ENCODE measurements around the gene ATG16L2.

The ATG16L2 gene, protein sequence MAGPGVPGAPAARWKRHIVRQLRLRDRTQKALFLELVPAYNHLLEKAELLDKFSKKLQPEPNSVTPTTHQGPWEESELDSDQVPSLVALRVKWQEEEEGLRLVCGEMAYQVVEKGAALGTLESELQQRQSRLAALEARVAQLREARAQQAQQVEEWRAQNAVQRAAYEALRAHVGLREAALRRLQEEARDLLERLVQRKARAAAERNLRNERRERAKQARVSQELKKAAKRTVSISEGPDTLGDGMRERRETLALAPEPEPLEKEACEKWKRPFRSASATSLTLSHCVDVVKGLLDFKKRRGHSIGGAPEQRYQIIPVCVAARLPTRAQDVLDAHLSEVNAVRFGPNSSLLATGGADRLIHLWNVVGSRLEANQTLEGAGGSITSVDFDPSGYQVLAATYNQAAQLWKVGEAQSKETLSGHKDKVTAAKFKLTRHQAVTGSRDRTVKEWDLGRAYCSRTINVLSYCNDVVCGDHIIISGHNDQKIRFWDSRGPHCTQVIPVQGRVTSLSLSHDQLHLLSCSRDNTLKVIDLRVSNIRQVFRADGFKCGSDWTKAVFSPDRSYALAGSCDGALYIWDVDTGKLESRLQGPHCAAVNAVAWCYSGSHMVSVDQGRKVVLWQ

DNA sequence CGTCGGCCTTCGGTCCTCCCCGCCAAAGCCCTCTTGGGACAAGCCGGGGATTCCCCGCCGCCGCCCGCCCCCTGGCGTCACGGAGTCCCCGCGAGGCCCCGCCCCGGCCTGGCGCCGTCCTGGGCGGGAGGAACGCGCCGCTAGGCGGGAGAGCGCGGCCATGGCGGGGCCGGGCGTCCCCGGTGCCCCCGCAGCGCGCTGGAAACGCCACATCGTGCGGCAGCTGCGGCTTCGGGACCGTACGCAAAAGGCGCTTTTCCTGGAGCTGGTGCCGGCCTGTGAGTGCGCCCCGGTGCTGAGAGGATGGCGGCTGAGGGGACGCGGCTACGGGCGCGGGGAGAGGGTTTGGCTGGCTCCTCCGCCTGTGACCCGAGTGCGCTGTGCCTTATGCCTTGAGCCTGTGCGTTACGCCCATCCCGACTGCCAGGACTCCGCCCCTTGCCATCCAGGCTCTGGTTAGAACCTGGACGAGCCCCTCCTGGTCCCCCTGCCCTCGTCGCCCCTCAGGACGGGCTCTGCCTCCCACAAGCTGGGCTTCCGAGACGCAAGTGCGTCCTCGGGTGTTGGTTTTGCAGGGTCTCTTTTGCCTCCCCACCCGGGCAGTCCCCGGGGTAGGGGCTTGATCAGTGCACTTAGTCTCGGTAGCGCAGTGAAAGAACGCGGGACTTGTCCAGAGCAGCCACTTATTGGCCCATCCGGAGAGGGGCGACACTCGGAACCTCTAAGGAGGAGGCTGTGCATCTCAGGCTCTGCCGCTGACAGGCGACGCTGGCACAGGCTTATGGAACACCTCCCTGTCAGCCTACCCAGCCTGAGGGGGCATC, at the start of gene ATG16L2:
Gene ATG16L2, plus strand, starts transcription at position 126 of the 824 bp plus-strand sequence. Its CDS starts 35 bp downstream, at position 161.
- peak; percentile 76 to 81 for DNase-seq (ENCODE audit: low read depth in 2 of 2, low spot score in 1 of 2)

DNA sequence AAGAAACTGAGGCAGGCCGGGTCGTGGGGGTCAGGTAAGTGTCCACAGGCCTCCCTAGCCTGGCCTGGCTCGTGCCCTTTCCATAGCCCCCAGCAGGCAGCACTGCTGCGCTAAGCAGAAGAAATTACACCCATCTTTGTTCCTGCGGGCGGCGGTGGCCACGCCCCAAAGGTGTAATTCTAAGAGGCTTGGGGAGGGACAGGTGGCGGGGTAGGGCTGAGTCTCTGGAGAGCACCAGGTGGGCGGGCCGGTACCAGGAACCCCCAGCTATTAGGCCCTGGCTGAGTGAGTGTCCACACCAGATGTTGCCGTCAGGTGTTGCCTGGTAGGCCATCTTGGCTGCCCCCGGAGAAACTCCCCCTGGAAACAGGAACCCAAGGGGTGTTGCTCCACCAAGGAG, 49.7 kb upstream of the ATG16L2 start:
- no peak for DNase-seq (ENCODE audit: low read depth in 2 of 2, low spot score in 1 of 2)

DNA sequence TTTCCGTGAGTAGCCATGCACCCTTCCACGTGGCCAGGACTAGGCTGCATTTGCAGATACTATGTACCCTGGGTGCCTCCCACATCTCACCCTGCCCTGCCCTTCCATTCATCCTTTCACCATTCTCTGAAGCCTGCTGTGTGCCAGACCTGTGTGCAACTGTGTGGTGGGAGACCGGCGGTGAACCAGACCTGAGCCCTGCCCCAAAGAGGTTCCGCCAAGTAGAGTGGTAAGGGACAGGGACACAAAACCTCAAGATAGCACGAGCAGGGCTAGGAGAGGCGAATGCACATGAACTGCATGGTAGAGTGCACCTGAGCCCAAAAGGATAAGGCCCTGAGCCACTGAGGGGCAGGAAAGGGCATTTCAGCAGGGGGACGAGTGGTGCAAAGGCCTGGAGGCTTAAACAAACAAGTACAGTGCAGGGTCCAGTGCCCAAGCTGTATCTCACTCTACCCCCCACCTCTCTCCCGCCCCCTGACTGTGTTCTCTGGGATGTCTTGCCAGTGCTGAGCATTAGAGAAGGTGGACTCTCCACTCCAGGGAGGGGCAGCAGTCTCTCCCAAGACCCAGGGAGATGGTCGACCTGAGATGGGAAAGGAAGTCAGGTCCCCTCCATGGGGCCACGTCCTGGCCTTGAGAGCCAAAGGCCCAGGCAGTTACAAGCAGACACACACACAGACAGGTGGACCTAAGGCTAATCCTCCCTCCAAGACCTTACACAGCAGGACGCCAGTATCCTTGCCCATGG, 47.9 kb upstream of the ATG16L2 start:
- no peak for DNase-seq (ENCODE audit: low read depth in 2 of 2, low spot score in 1 of 2)

DNA sequence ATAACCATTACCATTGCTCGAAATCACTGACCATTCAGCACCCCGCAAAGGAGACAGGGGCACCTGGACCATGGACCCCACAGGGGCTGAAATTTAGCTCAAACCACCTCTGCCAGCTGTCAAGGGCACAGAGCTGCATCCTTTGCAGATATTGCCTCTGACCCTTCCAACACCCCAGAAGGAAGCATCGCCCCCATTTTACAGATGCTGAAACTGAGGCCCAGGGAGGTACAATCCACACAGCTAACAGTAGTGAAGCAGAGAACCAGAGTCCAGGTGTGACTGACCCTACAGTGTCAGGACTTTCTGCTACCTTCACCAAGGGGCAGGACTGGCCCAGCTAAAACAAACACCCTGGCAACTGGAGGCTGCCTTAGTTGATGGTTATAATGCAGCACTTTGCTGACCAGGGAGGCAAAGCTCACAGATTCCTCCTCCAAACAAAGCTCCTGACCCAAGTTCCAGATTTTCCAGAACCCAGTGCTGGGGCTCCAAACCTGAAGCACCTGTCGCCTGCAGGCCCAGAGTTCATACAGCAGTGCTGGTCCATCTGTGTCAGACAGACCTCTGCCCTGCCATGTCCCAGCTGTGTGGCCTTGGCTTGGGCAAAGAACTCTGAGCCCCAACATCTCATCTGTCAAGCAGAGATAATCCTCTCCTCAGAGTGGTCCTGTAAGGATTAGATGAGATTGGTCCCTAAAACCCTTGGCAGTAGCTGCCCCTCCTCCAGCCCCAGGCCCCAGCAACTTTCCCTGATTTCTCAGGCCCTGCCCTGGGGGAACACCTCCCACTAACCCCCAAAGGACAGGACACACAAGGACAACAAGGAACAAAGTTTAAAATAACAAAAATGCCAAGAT, 46.8 kb upstream of the ATG16L2 start:
- DNase-seq (ENCODE audit: low read depth in 2 of 2, low spot score in 1 of 2), result no peak

DNA sequence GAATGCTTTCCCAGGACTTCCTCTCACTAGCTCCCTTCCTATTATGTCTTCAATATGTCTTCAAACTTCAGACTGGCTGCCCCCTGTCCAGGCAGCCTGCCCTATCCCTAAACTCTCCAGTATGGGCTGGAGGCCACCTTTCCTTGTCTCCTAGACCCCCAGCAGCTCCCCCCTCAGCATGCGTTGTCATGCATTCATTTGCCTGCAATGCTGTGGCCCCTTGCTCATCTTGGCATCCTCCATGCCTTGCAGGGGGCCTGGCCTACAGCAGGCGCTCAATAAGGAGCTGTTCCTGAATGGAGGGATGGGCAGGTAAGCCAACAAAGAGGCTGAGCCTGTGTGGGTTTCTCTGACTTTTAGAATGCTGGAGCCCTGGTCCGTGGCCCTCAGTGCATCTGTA, 45.6 kb upstream of the ATG16L2 start:
- no peak for DNase-seq (ENCODE audit: low read depth in 2 of 2, low spot score in 1 of 2)

DNA sequence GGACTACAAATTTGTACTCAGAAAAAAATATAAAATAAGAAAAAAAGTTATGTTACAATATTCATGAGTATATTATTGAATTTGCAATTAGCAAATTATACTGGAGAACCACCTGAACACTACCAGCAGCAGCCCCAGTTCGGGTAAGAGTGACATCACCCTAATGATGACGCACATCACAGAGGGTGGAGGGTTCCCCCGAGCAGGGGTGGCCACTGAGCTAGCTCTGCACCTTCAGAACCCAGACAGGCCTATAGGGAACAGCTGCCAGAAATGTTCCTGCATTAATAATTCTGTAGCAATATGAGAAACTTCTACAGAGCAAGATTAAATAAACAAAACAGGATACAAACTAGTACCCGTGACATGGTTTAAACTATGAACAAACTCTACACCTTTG, 44.5 kb upstream of the ATG16L2 start:
- DNase-seq (ENCODE audit: low read depth in 2 of 2, low spot score in 1 of 2), result no peak

DNA sequence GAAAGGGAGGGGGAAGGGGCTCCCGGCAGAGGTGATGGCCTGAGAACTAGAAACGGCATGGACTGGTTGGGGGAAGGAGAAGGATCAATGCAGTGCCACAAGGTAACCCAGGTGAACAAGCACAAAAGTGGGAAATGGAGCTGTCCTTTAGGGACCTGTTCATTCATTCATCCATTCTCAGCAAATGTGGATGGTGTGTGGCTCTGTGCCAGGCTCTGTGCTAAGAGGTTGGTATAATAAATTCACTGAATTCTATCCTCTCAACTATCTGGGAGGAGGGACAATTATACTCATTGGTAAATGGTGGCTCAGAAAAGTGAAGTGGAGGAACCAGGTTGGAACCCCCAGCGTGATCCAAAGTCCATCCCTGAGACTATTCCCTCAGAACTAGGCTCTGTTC, 43.4 kb upstream of the ATG16L2 start:
- no peak for DNase-seq (ENCODE audit: low read depth in 2 of 2, low spot score in 1 of 2)

DNA sequence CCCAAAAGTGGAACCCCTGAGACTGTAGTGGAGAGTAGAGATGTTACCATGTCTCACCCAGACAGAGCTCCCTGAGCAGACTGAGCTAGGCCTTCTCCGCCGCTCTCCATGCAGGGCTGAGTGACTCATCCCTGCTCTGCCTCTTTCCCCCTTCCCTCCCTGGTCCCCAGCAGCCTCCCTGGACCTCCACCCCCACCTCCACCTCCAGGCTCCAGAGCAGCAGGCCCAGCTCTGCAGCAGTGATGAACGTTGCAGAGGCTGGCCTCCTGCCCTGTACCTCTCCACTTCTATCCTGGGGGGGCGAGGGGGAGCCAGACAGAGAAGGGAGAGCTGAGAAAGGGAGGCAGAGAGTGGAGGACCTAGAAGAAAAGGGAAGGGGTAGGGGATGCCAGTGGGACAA, 42.7 kb upstream of the ATG16L2 start:
- DNase-seq (ENCODE audit: low read depth in 2 of 2, low spot score in 1 of 2), result no peak

DNA sequence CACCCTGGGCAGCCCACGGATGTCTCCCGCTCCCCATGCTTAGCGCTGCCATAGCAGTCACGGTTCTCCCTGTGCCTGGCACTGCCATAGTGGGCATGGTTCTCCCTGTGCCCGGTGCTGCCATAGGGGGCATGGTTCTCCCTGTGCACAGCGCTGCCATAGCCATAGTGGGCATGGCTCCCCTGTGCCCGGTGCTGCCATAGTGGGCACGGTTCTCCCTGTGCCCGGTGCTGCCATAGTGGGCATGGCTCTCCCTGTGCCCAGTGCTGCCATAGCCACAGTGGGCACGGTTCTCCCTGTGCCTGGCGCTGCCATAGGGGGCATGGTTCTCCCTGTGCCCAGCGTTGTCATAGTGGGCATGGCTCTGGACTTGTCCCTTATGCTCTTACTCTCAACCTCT, 42.2 kb upstream of the ATG16L2 start:
- no peak for DNase-seq (ENCODE audit: low read depth in 2 of 2, low spot score in 1 of 2)

DNA sequence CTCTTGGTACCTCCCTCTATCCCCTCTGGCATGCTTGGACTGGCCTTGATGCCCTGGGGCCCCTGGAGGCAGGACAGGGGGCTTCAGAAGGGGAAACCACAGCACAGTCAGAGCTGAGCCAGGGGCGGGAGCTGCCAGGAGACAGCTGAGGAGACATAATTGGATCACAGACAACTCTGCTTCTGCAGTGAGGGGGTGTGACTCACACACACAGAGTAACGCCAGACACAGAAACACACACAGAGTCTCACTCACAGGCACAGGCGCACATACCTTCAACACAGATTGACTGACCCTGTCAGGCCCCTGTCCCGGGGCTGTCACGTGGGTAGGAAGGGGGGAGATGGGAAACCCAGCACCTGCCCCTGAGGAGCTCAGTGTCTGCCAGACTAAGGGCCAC, 40.9 kb upstream of the ATG16L2 start:
- no peak for DNase-seq (ENCODE audit: low read depth in 2 of 2, low spot score in 1 of 2)

DNA sequence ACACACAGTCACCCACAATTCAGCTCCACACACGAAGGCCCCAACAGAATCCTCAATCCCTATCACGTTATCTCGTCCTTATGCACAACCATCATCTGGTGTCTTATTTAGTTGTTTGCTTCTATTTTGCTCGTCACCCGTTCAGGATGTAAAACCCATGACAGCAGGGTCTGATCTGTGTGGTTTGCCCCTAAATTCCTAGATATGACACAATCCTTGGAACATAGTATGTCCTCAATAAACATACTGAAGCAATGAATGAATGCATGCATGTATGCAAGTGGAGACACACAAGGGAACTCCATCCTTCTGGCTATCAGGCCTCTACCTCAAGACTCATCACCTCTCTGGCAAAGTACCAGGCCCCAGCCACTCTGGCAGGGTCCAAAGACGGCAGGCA, 40.5 kb upstream of the ATG16L2 start:
- DNase-seq (ENCODE audit: low read depth in 2 of 2, low spot score in 1 of 2), result no peak

DNA sequence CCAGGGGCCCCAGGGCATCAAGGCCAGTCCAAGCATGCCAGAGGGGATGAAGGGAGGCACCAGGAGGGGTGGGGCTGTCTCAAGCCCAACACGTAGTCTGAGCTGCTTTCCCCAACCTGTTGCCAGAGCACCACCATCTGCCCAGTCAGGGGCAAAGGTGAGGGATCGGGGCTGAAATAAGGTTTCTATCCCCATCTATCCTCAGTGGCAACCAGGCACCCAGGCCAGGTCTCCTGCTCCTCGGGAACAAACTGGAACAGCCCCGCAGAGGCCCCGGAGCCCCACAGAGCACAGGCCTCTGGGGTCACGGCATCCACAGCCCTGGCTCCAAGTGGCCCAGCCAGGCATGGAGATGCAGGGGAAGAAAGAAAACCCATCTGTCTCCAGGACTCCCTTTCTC, 39.7 kb upstream of the ATG16L2 start:
- no peak for DNase-seq (ENCODE audit: low read depth in 2 of 2, low spot score in 1 of 2)

DNA sequence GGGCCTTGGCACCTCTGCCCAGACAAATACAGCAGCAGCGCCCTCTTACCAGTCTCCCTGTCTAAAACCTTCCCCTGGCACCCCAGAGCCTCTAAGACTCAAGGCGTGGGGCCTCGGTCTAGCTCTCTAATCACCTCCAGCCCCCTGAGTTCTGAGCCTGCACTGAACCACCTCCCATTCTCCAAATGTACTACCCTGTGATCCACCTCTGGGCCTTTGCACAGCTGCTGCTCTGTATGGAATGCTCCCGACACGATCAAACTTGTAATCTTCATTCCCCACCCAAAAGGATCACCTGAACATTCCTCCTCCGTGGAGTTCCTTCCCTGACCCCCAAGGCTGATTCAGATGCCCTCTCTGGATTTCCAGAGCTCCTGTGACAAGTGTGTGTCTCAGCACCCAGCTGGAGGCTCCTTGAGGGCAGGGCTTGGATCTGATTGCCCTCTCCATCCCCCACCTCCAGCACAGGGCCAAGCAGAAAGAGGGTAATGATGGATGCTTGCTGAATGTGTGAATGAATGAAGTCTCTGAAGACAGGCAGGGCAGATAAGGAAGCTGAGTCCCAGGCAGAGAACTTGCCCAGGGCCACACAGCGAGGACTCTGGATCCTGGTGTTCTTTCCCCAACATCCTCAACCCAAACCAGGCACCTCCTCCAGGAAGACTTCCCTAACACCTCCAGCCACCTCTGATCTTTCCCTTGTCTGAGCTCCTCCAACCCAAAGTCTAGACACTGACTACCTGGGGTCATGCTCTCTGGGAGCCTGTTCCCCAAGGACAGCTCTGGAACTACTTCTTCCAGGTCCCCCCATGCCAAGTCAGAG, 38.7 kb upstream of the ATG16L2 start:
- DNase-seq (ENCODE audit: low read depth in 2 of 2, low spot score in 1 of 2), result no peak

DNA sequence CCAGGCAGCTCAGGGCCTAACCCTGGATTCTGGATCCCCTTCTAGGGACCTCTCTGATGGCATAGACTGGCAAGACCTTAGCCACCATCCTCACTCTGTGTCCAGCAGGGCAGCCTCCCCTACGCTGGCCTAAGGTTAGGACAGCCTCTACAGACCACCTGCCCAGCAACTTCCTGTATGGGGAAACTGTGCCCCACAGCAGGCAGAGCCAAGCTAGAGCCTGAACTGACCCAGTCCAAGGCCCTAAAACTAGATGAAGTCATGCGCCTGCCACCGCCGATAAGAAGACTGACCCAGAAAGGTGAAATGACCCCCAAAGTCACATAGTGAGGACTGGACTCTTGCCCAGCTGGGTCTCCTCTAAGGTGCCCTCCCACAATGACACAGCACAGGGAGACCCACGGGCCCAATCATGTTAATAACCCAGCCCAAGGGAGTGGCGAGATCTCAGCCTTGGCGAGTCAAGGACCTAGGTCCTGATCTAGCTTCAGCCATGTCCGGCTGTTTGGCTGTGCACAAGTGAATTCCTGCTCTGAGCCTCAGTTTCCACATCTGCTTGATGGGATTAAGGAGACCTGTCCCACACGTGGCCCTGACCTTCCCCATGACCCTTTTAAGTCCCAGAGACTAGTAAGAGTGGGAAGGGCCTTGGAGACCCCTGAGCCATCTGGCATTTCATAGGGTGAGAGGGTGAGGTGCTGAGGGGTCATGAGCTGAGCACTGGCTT, 37.9 kb upstream of the ATG16L2 start:
- no peak for DNase-seq (ENCODE audit: low read depth in 2 of 2, low spot score in 1 of 2)

DNA sequence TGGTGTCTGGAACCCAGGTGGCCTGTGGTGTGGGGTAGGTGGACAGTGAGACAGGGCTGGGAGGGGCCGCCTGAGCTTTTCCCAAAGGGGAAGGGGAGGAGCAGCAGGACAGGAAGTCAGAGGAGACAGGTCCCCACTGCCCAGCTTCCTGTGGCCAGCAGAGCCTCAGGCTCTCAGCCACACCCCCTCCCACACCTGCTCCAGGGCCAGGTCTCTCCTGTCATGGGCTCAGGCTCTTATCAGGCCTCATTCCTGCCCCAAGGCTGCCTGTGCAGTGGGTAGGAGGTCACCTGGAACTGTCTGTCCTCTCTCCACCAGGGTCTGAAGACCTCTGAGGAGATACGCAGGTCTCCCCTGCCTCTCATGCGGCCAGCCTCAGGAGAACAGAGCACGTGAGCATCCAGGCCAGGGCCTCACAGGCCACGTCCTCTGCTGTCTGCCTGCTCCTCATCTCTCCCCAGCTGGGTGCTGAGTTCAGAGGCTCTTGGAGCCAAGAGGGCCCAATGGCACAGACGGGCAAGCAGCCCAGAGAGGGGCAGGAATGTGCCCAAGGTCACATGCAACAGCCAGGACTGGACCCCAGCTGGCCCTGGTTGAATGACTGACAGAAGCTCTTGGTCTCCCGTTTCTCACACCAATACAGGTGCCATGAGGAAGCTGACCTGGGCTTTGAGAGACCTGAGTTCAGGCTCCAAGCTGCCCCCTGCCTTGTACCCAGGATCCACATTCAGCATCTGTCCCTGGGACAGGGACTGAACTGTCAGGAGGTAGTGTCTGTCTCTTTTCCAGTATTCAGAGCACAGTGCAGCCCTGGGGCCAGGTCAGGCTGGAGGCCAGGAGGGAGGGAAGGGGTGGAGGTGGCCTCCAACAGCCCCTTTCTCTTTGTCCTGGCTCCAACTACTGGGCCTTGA, 37.1 kb upstream of the ATG16L2 start:
- DNase-seq (ENCODE audit: low read depth in 2 of 2, low spot score in 1 of 2), result no peak

DNA sequence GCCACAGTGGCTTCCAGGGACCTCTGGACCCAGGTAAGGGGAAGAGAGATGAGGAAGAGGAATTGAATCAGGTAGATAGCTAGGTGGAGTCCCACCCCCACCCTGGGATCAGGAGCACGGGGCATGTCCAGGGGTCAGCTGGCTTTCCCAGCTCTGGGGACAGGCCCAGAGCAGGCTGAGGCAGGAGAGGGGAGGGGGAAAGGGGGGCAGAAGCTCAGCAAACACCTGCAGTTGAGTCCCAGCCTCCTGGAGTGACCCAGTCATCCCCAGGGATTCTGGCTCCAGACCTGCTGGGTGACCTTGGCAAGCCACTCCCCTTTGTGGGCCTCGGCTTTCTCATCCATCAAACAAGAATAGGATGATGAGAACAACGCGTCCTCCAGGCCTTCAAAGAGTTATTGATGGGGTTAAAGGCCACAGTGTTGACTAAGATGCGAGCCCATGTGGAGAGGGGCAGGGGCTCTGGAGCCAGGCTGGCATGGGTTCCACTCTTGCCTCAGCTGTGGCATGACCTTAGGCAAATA, 36.4 kb upstream of the ATG16L2 start:
- DNase-seq (ENCODE audit: low read depth in 2 of 2, low spot score in 1 of 2), result no peak

All from stimulated activated CD8-positive, alpha-beta memory T cell treated with anti-CD3 and anti-CD28 coated beads, Interleukin-4, amount 100 ng/mL, for 4 hours (primary cell).